GM18526 (cell line): Measurements from ENCODE around the gene HDAC4.

Experiments used
- POLR2A ChIP-seq: IDR thresholded peaks from 3 replicates; pipeline ENCODE4 v1.6.1; 2011; ENCODE audit not compliant: insufficient read length; ENCODE audit errors: extremely low read depth

Gene HDAC4

GRCh38 chr2:239250216-239251081 lies 150.4 kb downstream of the HDAC4 start:
- TF ChIP-seq POLR2A, result no peak

- TF ChIP-seq POLR2A, result no peak
These were observed 151.0 kb downstream of the HDAC4 start for GRCh38 chr2:239249776-239250175.

- TF ChIP-seq POLR2A, result no peak
These were observed 151.8 kb downstream of the HDAC4 start for GRCh38 chr2:239249048-239249447.

GRCh38 chr2:239247401-239248245 lies 153.2 kb downstream of the HDAC4 start:
- no peak for TF ChIP-seq POLR2A

- TF ChIP-seq POLR2A, result no peak
These were observed 154.1 kb downstream of the HDAC4 start for GRCh38 chr2:239246723-239247122.

- TF ChIP-seq POLR2A, result no peak
These were observed 154.7 kb downstream of the HDAC4 start for GRCh38 chr2:239245872-239246721.

GRCh38 chr2:239245107-239245506 lies 155.7 kb downstream of the HDAC4 start:
- TF ChIP-seq POLR2A, result no peak

GRCh38 chr2:239244625-239245024 lies 156.2 kb downstream of the HDAC4 start:
- TF ChIP-seq POLR2A, result no peak

- TF ChIP-seq POLR2A, result no peak
These were observed 159.3 kb downstream of the HDAC4 start for GRCh38 chr2:239241431-239241960.

GRCh38 chr2:239240414-239240881 lies 160.4 kb downstream of the HDAC4 start:
- no peak for TF ChIP-seq POLR2A

- TF ChIP-seq POLR2A, result no peak
These were observed 161.0 kb downstream of the HDAC4 start for GRCh38 chr2:239239607-239240413.

GRCh38 chr2:239238839-239239606 lies 161.8 kb downstream of the HDAC4 start:
- no peak for TF ChIP-seq POLR2A

- no peak for TF ChIP-seq POLR2A
These were observed 162.4 kb downstream of the HDAC4 start for GRCh38 chr2:239238381-239238780.
